ENCODE measurements around the gene CPSF3.
"Not testable (repeated sequence)": the region's sequence is repeated elsewhere in the genome, so short reads cannot be mapped to it uniquely, and the experiment has no call there.

CPSF3 gene

GRCh38 chr2:9490789-9491188 lies 67.3 kb downstream of the CPSF3 start:
- no peak for TF ChIP-seq CTCF (conservative IDR thresholded peaks at IDR 0.05; ENCODE audit: low read depth)
- ChIA-PET CTCF (interaction anchor here (0.8 to 1.0 kb wide), 2 partner anchors 16 to 39 kb away, joined by 5 read pairs; no protein-coding TSS in a partner anchor), POLR2A (ENCODE audit: low non-redundant PET) (no interaction called here)
- no peak for DNase-seq (ENCODE audit: low spot score)
- H3K27ac ChIP-seq, result no peak overlapping the region

GRCh38 chr2:9492927-9493326 lies 69.5 kb downstream of the CPSF3 start:
- no peak for TF ChIP-seq CTCF (conservative IDR thresholded peaks at IDR 0.05; ENCODE audit: low read depth)
- H3K27ac ChIP-seq, result no peak overlapping the region
- no peak for DNase-seq (ENCODE audit: low spot score)
- ChIA-PET CTCF (interaction anchor here (0.6 kb wide), 1 partner anchor 277 kb away, joined by 4 read pairs; no protein-coding TSS in a partner anchor), POLR2A (ENCODE audit: low non-redundant PET) (no interaction called here)

- no peak overlapping the region for H3K27ac ChIP-seq
- CTCF ChIA-PET, result no interaction called here
- no peak for DNase-seq (ENCODE audit: low spot score)
- POLR2A ChIA-PET (ENCODE audit: low non-redundant PET), result no interaction called here
- no peak for TF ChIP-seq CTCF (conservative IDR thresholded peaks at IDR 0.05; ENCODE audit: low read depth)
These were observed 70.0 kb downstream of the CPSF3 start for GRCh38 chr2:9493478-9493877.

- no peak for TF ChIP-seq CTCF (conservative IDR thresholded peaks at IDR 0.05; ENCODE audit: low read depth)
- POLR2A ChIA-PET (ENCODE audit: low non-redundant PET), result no interaction called here
- no peak for DNase-seq (ENCODE audit: low spot score)
- CTCF ChIA-PET, result interaction anchor here (0.5 kb wide), 1 partner anchor 31 kb away, joined by 4 read pairs; no protein-coding TSS in a partner anchor
- no peak overlapping the region for H3K27ac ChIP-seq
These were observed 70.6 kb downstream of the CPSF3 start for GRCh38 chr2:9494081-9494480.

GRCh38 chr2:9497017-9497416 lies 73.6 kb downstream of the CPSF3 start:
- POLR2A ChIA-PET (ENCODE audit: low non-redundant PET), result no interaction called here
- no peak for TF ChIP-seq CTCF (conservative IDR thresholded peaks at IDR 0.05; ENCODE audit: low read depth)
- CTCF ChIA-PET, result no interaction called here
- DNase-seq (ENCODE audit: low spot score), result peak; percentile 53
- H3K27ac ChIP-seq, result no peak overlapping the region

GRCh38 chr2:9498210-9498609 lies 74.8 kb downstream of the CPSF3 start:
- ChIA-PET CTCF (interaction anchor here (0.5 kb wide), 1 partner anchor 44 kb away, joined by 3 read pairs; no protein-coding TSS in a partner anchor), POLR2A (ENCODE audit: low non-redundant PET) (no interaction called here)
- no peak overlapping the region for H3K27ac ChIP-seq
- no peak for DNase-seq (ENCODE audit: low spot score)
- no peak for TF ChIP-seq CTCF (conservative IDR thresholded peaks at IDR 0.05; ENCODE audit: low read depth)

- TF ChIP-seq CTCF (conservative IDR thresholded peaks at IDR 0.05; ENCODE audit: low read depth), result no peak
- no peak overlapping the region for H3K27ac ChIP-seq
- ChIA-PET POLR2A (ENCODE audit: low non-redundant PET) (no interaction called here), CTCF (no interaction called here)
- no peak for DNase-seq (ENCODE audit: low spot score)
These were observed 85.5 kb downstream of the CPSF3 start for GRCh38 chr2:9508931-9509330.

- POLR2A ChIA-PET (ENCODE audit: low non-redundant PET); H3K27ac ChIP-seq; CTCF ChIA-PET; DNase-seq (ENCODE audit: low spot score): not testable (repeated sequence)
These were observed 90.5 kb downstream of the CPSF3 start for GRCh38 chr2:9513946-9514345.
